GM12892 (cell line): Measurements from ENCODE around the gene ARID3A.
A peak's percentile ranks its signal among the peaks of the same experiment; 100 is the strongest.

Experiments used
- DNase-seq: peaks from one replicate; pipeline ENCODE4 v3.0.0; 2011; ENCODE audit not compliant: insufficient read length
- FAIRE-seq: peaks from 2 replicates; lab custom pipeline; 2011; peaks lifted over from hg19 to GRCh38; lab: Jason Lieb, UNC
- POLR2A ChIP-seq: IDR thresholded peaks from 2 replicates; pipeline ENCODE4 v1.6.1; 2011; ENCODE audit warnings: low read depth, low read length, control low read depth
- POLR2AphosphoS5 ChIP-seq: IDR thresholded peaks from 2 replicates; pipeline ENCODE4 v1.6.1; 2011; ENCODE audit warnings: low read depth, low read length, control low read depth
- TAF1 ChIP-seq: IDR thresholded peaks from 2 replicates; pipeline ENCODE4 v1.6.1; 2011; ENCODE audit warnings: low read depth, mild to moderate bottlenecking, control low read depth, low read length, borderline replicate concordance

The ARID3A gene

DNA sequence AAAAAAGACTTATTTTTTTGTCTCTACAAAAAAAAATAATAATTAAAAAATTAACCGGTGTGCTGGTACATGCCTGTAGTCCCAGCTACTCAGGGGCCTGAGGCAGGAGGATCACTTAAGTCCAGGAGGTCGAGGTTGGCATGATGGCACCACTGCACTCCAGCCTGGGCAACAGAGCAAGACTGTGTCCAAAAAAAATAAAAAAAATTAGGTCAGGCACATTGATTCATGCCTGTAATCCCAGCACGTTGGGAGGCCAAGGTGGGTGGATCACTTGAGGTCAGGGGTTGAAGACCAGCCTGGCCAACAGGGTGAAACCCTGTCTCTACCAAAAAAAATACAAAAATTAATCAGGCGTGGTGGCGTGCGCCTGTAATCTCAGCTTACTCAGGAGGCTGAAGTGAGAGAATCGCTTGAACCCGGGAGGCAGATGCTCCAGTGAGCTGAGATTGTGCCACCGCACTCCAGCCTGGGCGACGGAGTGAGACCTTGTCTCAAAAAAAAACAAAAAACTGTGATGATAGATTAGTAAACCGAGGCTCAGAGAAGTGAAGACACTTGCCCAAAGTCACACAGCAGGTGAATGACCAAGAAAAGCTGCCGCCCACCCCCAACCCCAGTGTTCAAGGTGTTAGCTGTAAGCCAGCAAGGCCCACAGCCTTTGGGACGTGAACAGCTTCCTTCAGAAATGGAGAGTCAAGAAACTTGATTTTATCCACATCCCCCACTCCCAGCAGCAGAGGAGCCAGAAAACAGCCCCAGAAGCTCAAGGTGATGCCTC lies 23.2 kb upstream of the ARID3A start:
- no peak for FAIRE-seq

DNA sequence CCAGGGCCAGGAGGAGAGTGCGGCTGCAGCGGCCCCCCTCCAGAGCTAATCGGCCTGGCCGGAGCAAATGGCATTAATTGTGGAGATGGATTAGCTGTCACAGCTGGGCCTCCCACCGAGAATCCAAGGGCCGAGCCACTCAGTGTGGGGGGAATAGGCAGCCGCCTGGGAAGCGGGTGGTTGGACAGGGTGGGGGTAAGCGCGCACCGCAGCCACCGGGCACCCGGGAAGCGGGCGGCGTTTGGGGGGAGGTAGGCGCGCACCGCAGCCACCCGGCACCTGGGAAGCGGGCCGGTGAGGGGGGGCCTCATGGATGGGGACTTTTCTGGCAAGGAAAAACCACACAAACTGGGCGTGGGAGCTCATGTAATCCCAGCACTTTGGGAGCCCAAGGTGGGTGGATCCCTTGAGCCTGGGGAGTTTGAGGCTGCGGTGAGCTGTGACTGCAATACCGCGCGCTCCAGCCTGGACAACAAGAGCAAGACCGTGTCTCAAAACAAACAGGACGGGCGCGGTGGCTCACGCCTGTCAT lies 22.5 kb upstream of the ARID3A start:
- TF ChIP-seq POLR2A: no peak
- TF ChIP-seq POLR2AphosphoS5: no peak
- TF ChIP-seq TAF1: no peak
- FAIRE-seq (no peak), DNase-seq (no peak)

More for the DNA sequence above, 23.2 kb upstream of the ARID3A start:
- DNase-seq: no peak
- TF ChIP-seq POLR2A (no peak), POLR2AphosphoS5 (no peak), TAF1 (no peak)

DNA sequence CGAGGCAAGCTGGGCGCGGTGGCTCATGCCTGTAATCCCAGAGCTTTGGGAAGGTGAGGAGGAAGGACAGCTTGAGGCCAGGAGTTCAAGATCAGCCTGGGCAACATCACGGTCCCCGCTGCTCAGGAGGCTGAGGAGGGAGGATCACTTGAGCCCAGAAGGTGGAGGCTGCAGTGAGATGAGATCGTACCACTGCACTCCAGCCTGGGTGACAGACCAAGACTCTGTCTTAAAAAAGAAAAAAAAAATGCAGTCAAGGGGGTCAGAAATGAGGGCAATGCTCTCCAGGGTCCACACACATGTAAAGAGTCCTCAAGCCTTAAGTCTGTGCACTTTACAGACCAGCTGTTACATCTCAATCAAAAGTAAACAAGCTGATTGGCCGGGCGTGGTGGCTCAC lies 21.3 kb upstream of the ARID3A start:
- TF ChIP-seq POLR2A: no peak
- TF ChIP-seq POLR2AphosphoS5: no peak
- TF ChIP-seq TAF1: no peak
- FAIRE-seq: no peak

GRCh38 chr19:906480-906879 lies 19.4 kb upstream of the ARID3A start:
- DNase-seq (no peak), FAIRE-seq (peak; percentile 5)
- no peak for TF ChIP-seq TAF1
- TF ChIP-seq POLR2AphosphoS5: no peak
- TF ChIP-seq POLR2A: no peak

More for the DNA sequence above, 21.3 kb upstream of the ARID3A start:
- DNase-seq: no peak

DNA sequence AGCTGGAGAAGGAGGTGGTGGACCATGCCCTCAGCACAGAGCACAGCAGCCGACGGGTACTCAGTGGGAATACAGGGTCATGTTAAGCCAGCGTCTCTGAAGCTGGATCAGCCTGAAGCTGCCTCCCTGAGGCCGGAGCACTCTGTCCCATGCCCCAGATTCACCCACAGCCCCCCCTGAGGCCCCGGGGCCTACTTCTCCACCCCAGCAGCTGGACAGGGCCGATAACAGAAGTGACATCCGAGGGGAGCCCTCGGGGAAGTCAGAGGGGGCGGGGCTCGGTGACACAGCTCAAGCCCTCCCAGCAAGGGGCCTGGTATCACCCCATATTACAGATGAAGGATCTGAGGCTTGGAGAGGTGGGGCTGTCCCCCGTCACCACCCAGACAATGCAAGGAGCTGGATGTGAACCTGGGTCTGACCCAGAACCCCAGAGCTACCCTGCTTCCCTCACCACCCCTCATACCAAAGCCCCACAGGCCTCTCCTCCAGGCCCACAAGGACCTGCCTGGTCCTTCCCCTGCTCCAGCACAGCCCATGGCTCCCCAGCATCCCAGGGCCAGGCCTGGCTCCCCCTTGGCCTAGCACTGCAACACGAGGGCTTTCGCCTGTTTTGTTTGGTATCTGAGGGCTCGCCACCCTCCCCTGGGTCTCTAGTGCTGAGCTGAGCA lies 18.5 kb upstream of the ARID3A start:
- no peak for DNase-seq
- no peak for TF ChIP-seq POLR2AphosphoS5
- TF ChIP-seq POLR2A: no peak
- no peak for TF ChIP-seq TAF1
- FAIRE-seq: peak; percentile 77

- no peak for FAIRE-seq
- TF ChIP-seq TAF1 (no peak), POLR2AphosphoS5 (no peak), POLR2A (no peak)
- DNase-seq: no peak
Observed at GRCh38 chr19:911197-912033, 14.4 kb upstream of the ARID3A start.

- TF ChIP-seq POLR2AphosphoS5 (no peak), POLR2A (no peak), TAF1 (no peak)
- DNase-seq: peak; percentile 67
- FAIRE-seq: no peak
Observed at GRCh38 chr19:912181-913079, 13.4 kb upstream of the ARID3A start.

GRCh38 chr19:913080-913748 lies 12.6 kb upstream of the ARID3A start, which contains the start of gene R3HDM4:
Gene R3HDM4, minus strand, starts transcription at chr19:913219. Its CDS starts 62 bp downstream, at chr19:913157.
- peak; percentile 94 for FAIRE-seq

GRCh38 chr19:916645-917322 lies 9.1 kb upstream of the ARID3A start:
- FAIRE-seq (no peak), DNase-seq (no peak)
- TF ChIP-seq POLR2A (no peak), TAF1 (no peak), POLR2AphosphoS5 (no peak)

More at GRCh38 chr19:913080-913748, 12.6 kb upstream of the ARID3A start, which contains the start of gene R3HDM4:
- peak; percentile 96 for DNase-seq
- TF ChIP-seq POLR2A (peak; percentile 61; the same call in 1 of the 2 replicates), TAF1 (no peak)
